Posterior cingulate gyrus (tissue), 11 donors: Measurements from ENCODE around the gene ORC6.
A peak's percentile ranks its signal among the peaks of the same experiment; 100 is the strongest.

Experiments used
- DNase-seq, 10 donors: peaks; one replicate each; pipeline versions ENCODE4 v3.0.0 to v3.0.0-alpha.2; 2020 to 2021; ENCODE audit warnings: mixed read lengths in 3 of 10
- intact Hi-C: fragments of 100-400 bp; cut with DNase I; formaldehyde crosslinking; loops from one replicate; pipeline ENCODE4 v1.15.1; 2023

Gene ORC6

DNA sequence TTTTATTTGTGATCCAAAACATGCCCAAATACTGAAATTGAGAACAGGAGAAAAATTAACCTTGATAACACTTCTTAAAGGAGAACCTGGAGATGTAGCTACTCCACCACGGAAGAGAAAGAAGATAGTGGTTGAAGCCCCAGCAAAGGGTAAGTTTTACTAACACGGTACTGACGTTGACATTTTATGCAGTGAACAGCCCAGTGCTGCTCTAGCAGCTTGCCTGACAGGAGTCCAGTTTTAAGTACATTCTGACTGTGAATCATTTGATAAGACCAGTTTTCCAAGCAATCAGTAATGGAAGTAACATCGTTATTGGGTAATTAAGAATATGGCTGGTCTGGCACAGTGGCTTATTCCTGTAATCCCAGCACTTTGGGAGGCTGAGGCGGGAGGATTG, 6.5 kb downstream of the ORC6 start:
- no peak for DNase-seq
- intact Hi-C loops: no loop called here

DNA sequence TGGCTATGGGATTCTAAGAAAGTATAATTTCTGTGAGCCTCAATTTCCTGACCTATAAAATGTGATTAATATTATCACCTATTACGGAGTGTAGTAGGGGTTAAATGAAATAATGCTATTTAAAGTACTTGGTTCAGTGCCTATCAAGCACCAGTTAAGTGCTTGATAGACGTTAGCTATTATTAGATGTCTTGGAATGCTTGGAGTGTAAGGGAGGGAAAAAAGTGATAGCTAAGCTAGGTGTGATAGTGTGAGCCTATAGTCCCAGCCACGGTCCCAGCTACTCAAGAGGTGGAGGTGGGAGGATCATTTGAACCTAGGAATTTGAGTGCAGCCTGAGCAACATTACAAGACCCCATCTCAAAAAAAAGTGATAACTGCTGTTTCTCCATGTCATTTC, 7.5 kb downstream of the ORC6 start:
- DNase-seq: no peak
- intact Hi-C loops: no loop called here

DNA sequence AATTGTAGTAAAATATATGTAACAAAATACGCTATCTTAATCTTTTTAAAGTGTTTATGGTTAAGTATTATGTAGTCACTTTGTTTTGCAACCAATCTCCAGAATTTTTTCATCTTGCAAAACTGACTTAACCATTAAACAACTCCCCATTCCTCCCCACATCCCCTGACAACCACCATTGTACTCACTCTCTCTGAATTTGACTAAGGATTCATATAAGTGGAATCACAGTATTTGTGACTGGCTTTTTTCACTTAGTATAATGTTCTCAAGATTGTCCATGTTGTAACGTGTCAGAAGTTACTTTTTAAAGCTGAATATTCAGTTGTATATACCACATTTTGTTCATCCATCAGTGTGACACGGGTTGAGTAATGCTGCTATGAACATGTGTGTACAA, 10.6 kb downstream of the ORC6 start:
- intact Hi-C loops: no loop called here
- DNase-seq: no peak

DNA sequence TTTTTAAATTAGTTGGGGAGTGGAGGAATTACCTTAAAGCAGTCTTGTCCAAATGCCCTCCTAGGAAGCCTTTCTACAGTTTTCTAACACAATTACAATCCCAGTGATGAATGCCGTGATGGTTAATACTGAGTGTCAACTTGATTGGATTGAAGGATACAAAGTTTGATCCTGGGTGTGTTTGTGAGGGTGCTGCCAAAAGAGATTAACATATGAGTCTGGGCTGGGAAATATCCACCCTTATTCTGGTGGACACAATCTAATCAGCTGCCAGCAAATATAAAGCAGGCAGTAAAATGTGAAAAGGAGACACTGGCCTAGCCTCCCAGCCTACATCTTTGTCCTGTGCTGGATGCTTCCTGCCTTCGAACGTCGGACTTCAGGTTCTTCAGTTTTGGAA, 12.2 kb downstream of the ORC6 start:
- intact Hi-C loops: no loop called here
- no peak for DNase-seq

- intact Hi-C loops: no loop called here
- no peak for DNase-seq
These were observed 12.6 kb downstream of the ORC6 start for GRCh38 chr16:46702030-46702429.

- DNase-seq: no peak
- intact Hi-C loops: no loop called here
These were observed 17.2 kb downstream of the ORC6 start for GRCh38 chr16:46706642-46707041.

DNA sequence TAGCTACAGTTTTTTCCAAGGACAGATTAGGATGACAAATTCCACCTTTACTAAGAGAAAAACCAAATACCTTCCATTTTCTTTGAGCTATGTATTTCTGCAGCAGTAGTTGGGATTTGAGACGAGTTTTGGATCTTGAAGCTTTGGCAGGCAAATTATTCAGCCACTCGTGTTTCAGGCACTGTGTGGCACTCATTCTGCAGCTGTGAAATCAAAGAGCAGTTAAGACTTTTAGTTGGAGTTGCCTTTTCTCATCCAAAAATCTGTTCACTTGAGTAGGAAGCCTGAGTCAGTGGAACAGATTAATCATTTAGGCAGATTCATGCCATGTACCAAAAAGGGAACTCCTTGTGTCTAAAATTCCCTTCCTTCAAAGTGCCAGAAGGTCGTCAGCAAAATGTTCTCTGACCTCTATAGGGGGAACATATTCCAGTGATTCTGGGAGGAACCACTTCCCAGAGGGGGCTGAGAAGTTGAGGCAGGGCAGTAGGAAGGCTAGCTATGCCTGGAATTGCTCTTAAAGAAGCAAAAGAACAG, 20.1 kb downstream of the ORC6 start:
- intact Hi-C loops: no loop called here
- no peak for DNase-seq

DNA sequence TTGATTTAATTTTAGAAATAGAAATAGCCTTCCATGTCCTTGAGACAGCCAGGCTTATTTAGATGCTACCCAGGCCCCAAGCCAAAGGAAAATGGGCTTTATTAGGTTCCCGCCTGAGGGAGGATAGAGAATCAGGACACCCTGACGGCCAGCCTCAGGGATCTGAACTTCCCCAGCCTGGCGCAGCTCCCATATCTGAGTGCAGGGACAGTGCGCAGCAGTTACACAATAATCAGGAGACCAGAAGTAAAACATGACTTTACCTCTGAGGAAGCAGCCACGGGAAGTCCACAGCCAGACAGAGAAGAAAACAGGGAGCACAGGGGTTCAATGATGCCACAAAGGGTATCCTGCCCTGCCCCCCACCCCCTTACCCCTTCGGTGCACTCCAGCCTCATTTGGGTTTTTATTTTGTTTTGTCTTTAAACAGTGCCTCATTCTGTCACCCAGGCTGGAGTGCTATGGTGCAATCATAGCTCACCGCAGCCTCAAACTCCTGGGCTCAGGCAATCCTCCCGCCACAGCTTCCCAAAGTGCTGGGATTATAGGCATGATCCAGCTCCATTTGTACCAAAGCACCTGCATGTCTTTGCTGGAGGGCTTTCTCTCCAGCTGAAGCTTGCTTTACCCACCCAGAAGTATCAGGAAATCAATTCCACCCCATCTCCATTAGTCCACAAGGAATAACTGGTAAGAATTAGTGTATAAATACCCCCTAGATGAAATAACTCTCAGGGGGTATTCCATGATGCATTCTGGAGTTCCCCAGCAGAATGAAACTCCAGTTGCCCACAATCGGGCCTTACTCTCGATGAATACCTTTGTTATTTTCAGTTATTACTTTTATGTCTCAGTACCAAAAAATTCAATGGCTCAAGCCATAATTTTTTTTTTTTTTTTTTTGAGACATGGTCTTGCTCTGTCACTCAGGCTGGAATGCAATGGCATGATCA, 21.9 kb downstream of the ORC6 start:
- DNase-seq: peak in 1 of 10 donors; percentile 61
- intact Hi-C loops: no loop called here

- no peak for DNase-seq
- intact Hi-C loops: no loop called here
These were observed 23.5 kb downstream of the ORC6 start for GRCh38 chr16:46712911-46713310.

DNA sequence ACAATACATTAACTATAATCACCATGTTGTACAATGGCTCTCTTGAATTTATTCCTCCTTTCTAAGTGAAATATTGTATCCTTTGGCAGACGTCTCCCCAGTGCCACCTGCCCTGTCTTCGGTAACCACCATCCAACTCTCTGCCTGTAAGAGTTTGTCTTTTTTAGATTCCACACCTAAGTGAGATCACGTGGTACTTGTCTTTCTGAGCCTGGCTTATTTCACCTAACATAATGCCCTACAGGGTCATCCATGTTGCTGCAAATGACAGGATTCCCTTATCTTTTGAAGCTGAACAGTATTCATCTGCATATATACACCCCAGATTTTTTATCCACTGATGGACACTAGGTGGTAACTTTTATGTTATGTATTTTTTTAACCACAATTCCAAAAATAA, 24.2 kb downstream of the ORC6 start:
- intact Hi-C loops: no loop called here

DNA sequence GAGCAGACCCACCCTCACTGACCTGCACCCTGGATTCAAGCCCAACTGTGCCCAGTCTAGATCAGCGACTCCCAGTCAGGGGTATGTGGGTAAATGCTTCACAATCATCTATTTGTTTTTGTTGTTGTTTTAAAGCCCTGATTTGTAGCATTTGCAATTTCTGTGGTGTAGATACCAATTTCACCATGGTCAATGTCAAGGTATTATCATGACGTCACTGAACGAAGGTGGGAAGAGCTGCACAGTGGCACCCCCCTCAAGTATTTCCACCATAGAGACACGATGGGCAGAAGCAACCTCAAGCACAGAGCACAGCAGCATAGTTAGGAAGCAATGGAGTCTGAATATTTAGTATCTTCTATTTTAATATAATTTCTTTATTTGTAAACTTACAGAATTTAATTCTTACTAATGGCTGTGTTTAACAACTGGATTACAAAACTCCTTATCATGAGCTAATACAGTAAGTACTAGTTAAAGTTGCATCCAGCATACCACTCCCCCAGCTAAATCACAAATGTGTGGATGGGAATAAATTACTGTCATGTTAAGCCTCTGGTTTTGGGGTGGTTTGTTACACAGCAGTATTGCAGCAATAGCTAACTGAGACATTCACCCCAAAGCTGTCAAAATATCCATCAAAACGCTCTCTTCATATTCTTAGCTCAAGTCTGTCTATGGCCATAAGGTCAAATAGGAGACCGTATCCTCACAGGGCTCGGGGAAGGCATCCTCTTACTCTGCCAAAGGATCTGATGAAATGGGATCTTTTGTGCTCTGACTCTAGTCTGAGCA, 25.5 kb downstream of the ORC6 start:
- DNase-seq: no peak
- intact Hi-C loops: no loop called here

More for the DNA sequence above, 24.2 kb downstream of the ORC6 start:
- DNase-seq: no peak

DNA sequence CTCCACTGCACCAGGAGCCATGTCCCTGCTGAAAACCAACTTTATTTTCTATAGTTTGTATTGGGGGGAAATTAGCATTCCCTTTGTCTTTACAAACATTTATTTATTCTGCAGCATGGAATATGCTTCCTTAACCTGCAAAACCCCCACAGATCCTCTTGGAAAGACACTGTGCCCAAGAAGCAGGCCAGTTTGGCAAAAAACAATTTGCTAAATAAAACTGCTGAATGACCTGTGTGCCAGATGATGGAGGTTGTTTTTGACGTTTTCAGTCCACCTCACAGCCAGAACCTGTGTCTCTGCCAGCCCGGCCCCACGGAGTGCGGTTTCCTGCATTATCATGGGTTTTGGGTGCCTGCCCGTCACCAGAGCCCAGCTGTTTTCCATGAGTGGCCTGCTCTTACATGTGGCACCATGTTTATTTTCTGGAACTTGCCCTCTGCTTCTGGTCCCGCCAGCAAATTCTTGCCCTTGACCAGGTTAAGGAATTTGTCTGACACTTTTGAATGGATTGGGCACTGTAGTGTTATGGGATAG, 26.4 kb downstream of the ORC6 start:
- intact Hi-C loops: no loop called here
- DNase-seq: peak in 1 of 10 donors; percentile 56

- intact Hi-C loops: no loop called here
- peak in 1 of 10 donors; percentile 58 for DNase-seq
These were observed 28.2 kb downstream of the ORC6 start for GRCh38 chr16:46717692-46718091.

- no peak for DNase-seq
- intact Hi-C loops: no loop called here
These were observed 28.8 kb downstream of the ORC6 start for GRCh38 chr16:46718214-46718613.

GRCh38 chr16:46719528-46719927, 30.1 kb downstream of the ORC6 start:
- peak in 1 of 10 donors; percentile 49 for DNase-seq
- intact Hi-C loops: no loop called here

- no peak for DNase-seq
- intact Hi-C loops: no loop called here
These were observed 31.2 kb downstream of the ORC6 start for GRCh38 chr16:46720619-46721018.

- peak in 1 of 10 donors; percentile 20 for DNase-seq
- intact Hi-C loops: no loop called here
These were observed 32.4 kb downstream of the ORC6 start for GRCh38 chr16:46721885-46722284.

GRCh38 chr16:46727184-46727583, 37.7 kb downstream of the ORC6 start:
- DNase-seq: peak in 1 of 10 donors; percentile 73
- intact Hi-C loops: no loop called here

DNA sequence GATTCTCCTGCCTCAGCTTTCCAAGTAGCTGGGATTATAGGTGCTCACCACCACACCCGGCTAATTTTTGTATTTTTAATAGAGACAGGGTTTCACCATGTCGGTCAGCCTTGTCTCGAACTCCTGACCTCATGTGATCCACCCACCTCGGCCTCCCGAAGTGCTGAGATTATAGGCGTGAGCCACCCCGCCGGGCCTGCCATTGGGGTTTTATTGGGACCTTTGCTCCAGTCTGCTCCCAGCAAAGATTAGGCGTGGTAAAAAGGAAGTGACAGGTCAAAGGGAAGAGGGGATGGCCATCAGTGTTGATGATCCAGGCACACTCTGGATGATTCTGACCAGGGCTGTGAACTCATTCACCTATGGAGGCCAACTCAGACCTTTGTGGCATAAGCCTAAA, 38.2 kb downstream of the ORC6 start:
- intact Hi-C loops: no loop called here
- peak in 1 of 10 donors; percentile 55 for DNase-seq

GRCh38 chr16:46728806-46729205, 39.3 kb downstream of the ORC6 start:
- DNase-seq: peak in 1 of 10 donors; percentile 53
- intact Hi-C loops: no loop called here
